ENCODE data around the gene CEACAM7. TPM values are rescaled to one million over a fixed set of nuclear protein-coding genes. Genes with fewer than 3 reads are reported as not detected.

Gene CEACAM7
- total RNA-seq, 2 donors from 2014 or later: not detected

- Histone ChIP-seq H3K27me3 (replicated peaks; ENCODE audit: insufficient read depth) (no peaks in the 10 kb centered on the region), H3K9me3 (peaks cover 6% of the 10 kb centered on the region), H3K4me3 (no peak overlapping the region), H3K36me3 (no peaks in the 10 kb centered on the region), H3K4me1 (ENCODE audit: control insufficient read depth in 1 of 2, low read depth in 2 of 2) (no peaks in the 10 kb centered on the region), H3K27ac (no peak overlapping the region)
- DNase-seq (ENCODE audit: low spot score) (no peak), ATAC-seq (ENCODE audit: insufficient number of reproducible peaks, low FRiP score, low read depth) (no peak)
- TF ChIP-seq, protein P1, sequence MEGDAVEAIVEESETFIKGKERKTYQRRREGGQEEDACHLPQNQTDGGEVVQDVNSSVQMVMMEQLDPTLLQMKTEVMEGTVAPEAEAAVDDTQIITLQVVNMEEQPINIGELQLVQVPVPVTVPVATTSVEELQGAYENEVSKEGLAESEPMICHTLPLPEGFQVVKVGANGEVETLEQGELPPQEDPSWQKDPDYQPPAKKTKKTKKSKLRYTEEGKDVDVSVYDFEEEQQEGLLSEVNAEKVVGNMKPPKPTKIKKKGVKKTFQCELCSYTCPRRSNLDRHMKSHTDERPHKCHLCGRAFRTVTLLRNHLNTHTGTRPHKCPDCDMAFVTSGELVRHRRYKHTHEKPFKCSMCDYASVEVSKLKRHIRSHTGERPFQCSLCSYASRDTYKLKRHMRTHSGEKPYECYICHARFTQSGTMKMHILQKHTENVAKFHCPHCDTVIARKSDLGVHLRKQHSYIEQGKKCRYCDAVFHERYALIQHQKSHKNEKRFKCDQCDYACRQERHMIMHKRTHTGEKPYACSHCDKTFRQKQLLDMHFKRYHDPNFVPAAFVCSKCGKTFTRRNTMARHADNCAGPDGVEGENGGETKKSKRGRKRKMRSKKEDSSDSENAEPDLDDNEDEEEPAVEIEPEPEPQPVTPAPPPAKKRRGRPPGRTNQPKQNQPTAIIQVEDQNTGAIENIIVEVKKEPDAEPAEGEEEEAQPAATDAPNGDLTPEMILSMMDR (IDR thresholded peaks at IDR 0.05): no peak
Observed at GRCh38 chr19:41689993-41690800, 2.1 kb upstream of the CEACAM7 start.

DNA sequence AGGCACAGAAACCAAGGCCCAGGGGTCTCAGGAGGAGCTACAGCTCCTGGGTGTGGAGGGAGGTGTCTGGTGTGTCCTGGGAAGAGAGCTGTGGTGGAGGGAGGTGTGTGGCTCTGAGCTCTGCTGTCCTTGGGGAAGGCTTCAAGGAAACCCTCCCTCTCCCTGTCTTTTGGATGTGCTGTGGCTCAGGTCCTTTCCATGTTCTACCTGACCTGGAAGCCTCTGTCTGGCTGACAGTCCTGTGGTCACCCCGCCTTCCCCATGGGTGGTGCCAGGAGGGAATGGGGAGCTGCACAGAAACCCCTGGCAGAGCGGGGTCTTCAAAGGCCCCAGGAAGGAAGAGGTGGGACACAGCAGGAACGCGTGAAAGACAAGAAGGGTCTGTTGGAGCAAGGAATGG, 617 bp upstream of the CEACAM7 start:
- H3K27ac ChIP-seq: no peak overlapping the region
- H3K36me3 ChIP-seq: no peaks in the 10 kb centered on the region
- DNase-seq (ENCODE audit: low spot score) (no peak), ATAC-seq (ENCODE audit: insufficient number of reproducible peaks, low FRiP score, low read depth) (no peak)
- H3K27me3 ChIP-seq (replicated peaks; ENCODE audit: insufficient read depth): no peaks in the 10 kb centered on the region
- H3K4me1 ChIP-seq (ENCODE audit: control insufficient read depth in 1 of 2, low read depth in 2 of 2): no peaks in the 10 kb centered on the region
- no peak overlapping the region for H3K4me3 ChIP-seq
- H3K9me3 ChIP-seq: peaks cover 6% of the 10 kb centered on the region
- TF ChIP-seq, protein P1 (IDR thresholded peaks at IDR 0.05): no peak

DNA sequence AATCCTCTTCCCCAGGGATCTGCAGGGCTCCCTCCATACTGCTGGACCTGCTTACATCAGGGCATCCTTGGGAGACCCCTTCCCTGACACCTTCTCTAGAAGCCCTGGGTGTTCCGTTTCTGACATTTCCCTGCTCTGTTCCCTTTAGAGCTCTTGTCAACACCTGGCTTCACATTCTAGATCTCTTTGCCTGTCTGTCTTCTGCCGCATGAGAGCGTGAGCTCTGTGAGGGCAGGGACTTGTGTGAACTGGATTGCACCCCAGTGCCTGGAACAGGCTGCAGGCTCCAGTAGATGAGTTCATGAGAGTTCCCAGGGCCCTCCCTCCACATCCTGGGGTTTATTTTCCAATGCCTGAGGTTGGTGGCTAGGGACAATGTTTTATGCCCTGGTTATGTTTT, 651 bp downstream of the CEACAM7 start:
- ATAC-seq (ENCODE audit: insufficient number of reproducible peaks, low FRiP score, low read depth) (no peak), DNase-seq (ENCODE audit: low spot score) (no peak)
- Histone ChIP-seq H3K4me1 (ENCODE audit: control insufficient read depth in 1 of 2, low read depth in 2 of 2) (no peaks in the 10 kb centered on the region), H3K36me3 (no peaks in the 10 kb centered on the region), H3K27ac (no peak overlapping the region), H3K9me3 (peaks cover 1% of the 10 kb centered on the region), H3K27me3 (replicated peaks; ENCODE audit: insufficient read depth) (no peaks in the 10 kb centered on the region), H3K4me3 (no peak overlapping the region)
- TF ChIP-seq, protein P1 (IDR thresholded peaks at IDR 0.05): no peak

DNA sequence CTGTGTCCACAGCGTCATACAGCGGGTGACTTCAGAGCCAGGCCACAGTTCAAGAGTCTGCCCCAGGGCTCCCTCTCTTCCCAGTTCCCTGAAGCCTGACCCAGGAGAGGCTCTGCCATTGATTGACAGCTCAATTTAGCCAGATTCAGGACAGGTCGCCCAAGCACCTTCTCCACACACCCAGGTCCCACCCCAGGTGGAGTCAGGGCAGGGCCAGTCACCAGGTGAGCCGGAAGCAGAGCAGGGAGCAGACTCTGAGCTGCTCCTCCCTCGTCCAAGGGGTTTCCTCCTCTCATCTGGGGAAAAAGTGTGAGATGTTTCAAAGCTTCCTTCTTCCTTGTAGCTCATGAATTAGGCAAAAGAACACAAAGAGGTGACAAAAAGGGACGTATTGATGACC, 5.6 kb downstream of the CEACAM7 start:
- no peak for ATAC-seq (ENCODE audit: insufficient number of reproducible peaks, low FRiP score, low read depth)
- Histone ChIP-seq H3K4me1 (ENCODE audit: control insufficient read depth in 1 of 2, low read depth in 2 of 2) (no peaks in the 10 kb centered on the region), H3K4me3 (no peak overlapping the region), H3K36me3 (no peaks in the 10 kb centered on the region), H3K27me3 (replicated peaks; ENCODE audit: insufficient read depth) (no peaks in the 10 kb centered on the region), H3K27ac (no peak overlapping the region), H3K9me3 (no peaks in the 10 kb centered on the region)
- TF ChIP-seq, protein P1 (IDR thresholded peaks at IDR 0.05): no peak
- DNase-seq (ENCODE audit: low spot score): no peak

DNA sequence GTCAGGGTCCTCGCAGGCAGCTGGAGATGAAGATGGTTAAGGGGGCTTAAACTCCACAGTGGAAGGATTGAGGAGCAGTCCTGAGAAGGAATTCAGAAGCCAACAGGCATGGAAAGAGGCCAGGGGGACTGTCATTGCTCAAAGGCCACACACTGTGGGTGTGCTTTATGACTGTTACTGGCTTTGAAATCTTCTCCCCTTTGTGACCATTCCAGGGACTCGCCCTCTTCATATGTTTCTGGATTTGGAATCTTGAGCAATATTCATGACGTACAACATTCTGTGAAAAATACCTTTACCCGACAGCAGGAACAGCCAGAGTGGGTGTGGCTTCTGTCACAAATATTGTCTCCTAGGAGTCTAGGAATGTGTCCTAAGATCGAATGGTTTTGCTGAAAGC, 16.6 kb downstream of the CEACAM7 start:
- H3K36me3 ChIP-seq: no peaks in the 10 kb centered on the region
- no peak overlapping the region for H3K27ac ChIP-seq
- no peaks in the 10 kb centered on the region for H3K4me1 ChIP-seq (ENCODE audit: control insufficient read depth in 1 of 2, low read depth in 2 of 2)
- no peaks in the 10 kb centered on the region for H3K9me3 ChIP-seq
- no peak for ATAC-seq (ENCODE audit: insufficient number of reproducible peaks, low FRiP score, low read depth)
- TF ChIP-seq, protein P1 (IDR thresholded peaks at IDR 0.05): no peak
- no peaks in the 10 kb centered on the region for H3K27me3 ChIP-seq (replicated peaks; ENCODE audit: insufficient read depth)
- DNase-seq (ENCODE audit: low spot score): no peak
- no peak overlapping the region for H3K4me3 ChIP-seq
